SH-SY5Y (cell line): Measurements from ENCODE around the gene ARID3B.

Experiments
- GATA2 ChIP-seq: IDR thresholded peaks from 2 replicates; pipeline ENCODE4 v1.6.1; 2011; ENCODE audit warnings: mild to moderate bottlenecking, low read depth, low read length
- GATA3 ChIP-seq: IDR thresholded peaks from 2 replicates; pipeline ENCODE4 v1.6.1; 2011; ENCODE audit warnings: low read depth, mild to moderate bottlenecking, low read length, moderate library complexity

GRCh38 chr15:74603789-74604705 is 63.0 kb downstream of the ARID3B start:
- TF ChIP-seq GATA2, result no peak
- TF ChIP-seq GATA3, result no peak
